H1 (cell line): ENCODE results near the gene EAPP. TPM values are rescaled to one million over a fixed set of nuclear protein-coding genes. Genes with fewer than 3 reads are reported as not detected.

Experiments
- ASH2L ChIP-seq: fragments of 200-600, 300-600 bp; sonication (generic); IDR thresholded peaks from one replicate; pipeline ENCODE4 v1.7.1; 2017; ENCODE audit warnings: low read length
- EGR1 ChIP-seq: IDR thresholded peaks from 2 replicates; pipeline ENCODE4 v1.6.1; 2011; ENCODE audit warnings: low read depth, low read length, borderline replicate concordance
- EZH2 ChIP-seq: fragments of 200-600 bp; sonication (generic); IDR thresholded peaks from 2 replicates; pipeline ENCODE4 v1.7.1; 2012; ENCODE audit warnings: low read depth, mild to moderate bottlenecking, moderate library complexity, low read length, inconsistent platforms; ENCODE audit not compliant: severe bottlenecking
- GTF2F1 ChIP-seq: IDR thresholded peaks from 2 replicates; pipeline ENCODE4 v1.6.1; 2012; ENCODE audit warnings: low read depth, low read length, improper control_type of control experiment, borderline replicate concordance
- HDAC2 ChIP-seq, 2 experiments: fragments of 300-600 bp in 1 of 2; sonication (generic) in 1 of 2; IDR thresholded peaks; 2 replicates each; pipeline ENCODE4 v1.6.1; 2011 to 2012; ENCODE audit warnings: low read depth in 2 of 2, low read length in 2 of 2, mild to moderate bottlenecking in 2 of 2, moderate library complexity in 2 of 2, borderline replicate concordance in 1 of 2, inconsistent platforms in 1 of 2
- KDM1A ChIP-seq: fragments of 200-600, 300-600 bp; sonication (generic); IDR thresholded peaks from 2 replicates; pipeline ENCODE4 v1.7.1; 2016; ENCODE audit warnings: mild to moderate bottlenecking, low read length, borderline replicate concordance
- NANOG ChIP-seq: IDR thresholded peaks from 2 replicates; pipeline ENCODE4 v1.6.1; 2011; ENCODE audit warnings: low read length, low read depth, mild to moderate bottlenecking, inconsistent platforms; ENCODE audit not compliant: insufficient read depth, poor library complexity, severe bottlenecking
- NRF1 ChIP-seq: IDR thresholded peaks from 2 replicates; pipeline ENCODE4 v1.6.1; 2011; ENCODE audit warnings: mild to moderate bottlenecking, low read depth, low read length, improper control_type of control experiment
- RBBP5 ChIP-seq: IDR thresholded peaks from 2 replicates; pipeline ENCODE4 v1.7.1; 2012; ENCODE audit warnings: low read depth, mild to moderate bottlenecking, inconsistent platforms, low read length, moderate library complexity, borderline replicate concordance
- SP2 ChIP-seq: IDR thresholded peaks from 2 replicates; pipeline ENCODE4 v1.6.1; 2012; ENCODE audit warnings: mild to moderate bottlenecking, low read length, inconsistent platforms
- SUZ12 ChIP-seq: fragments of 200-600 bp; sonication (generic); IDR thresholded peaks from 2 replicates; pipeline ENCODE4 v1.6.1; 2012; ENCODE audit warnings: mild to moderate bottlenecking, inconsistent platforms, low read length, moderate library complexity, mixed read lengths
- TAF7 ChIP-seq: optimal IDR thresholded peaks from 2 replicates; pipeline ENCODE3; 2011; ENCODE audit warnings: low read depth, mild to moderate bottlenecking, inconsistent platforms, low read length, moderate library complexity, borderline replicate concordance
- YY1 ChIP-seq: IDR thresholded peaks from 2 replicates; pipeline ENCODE4 v1.6.1; 2011; ENCODE audit warnings: low read depth, mild to moderate bottlenecking, low read length
- polyA plus RNA-seq, 7 experiments: library from polyadenylated mRNA; depleted of rRNA in 3 of 7; stranded (reverse) in 5 of 7; unstranded in 2 of 7; fragments of >200 nt in 5 of 7; fragments of 200-250 nt in 2 of 7; gene quantifications; 1 replicate in 5 of 7; 2 replicates in 1 of 7; 4 replicates in 1 of 7; pipeline versions ENCODE4 v1.2.1 to v1.2.3, GENCODE V29; 2011 to 2013; ENCODE audit warnings: missing spikeins in 2 of 7, mixed read lengths in 2 of 7
- total RNA-seq: library from RNA; stranded (reverse); fragmentation: NEBNext Ultra II Directional; extraction: Animal tissue kit (Norgen Biotek cat#: 25700); gene quantifications from 2 replicates; pipeline ENCODE4 v1.2.1, GENCODE V29; 2021
- TF ChIP-seq, protein P1 (sequence below): IDR thresholded peaks from 2 replicates; pipeline ENCODE4 v1.6.1; 2012; ENCODE audit warnings: inconsistent platforms

EAPP gene
- total and polyA plus RNA-seq, 2 of the 8 experiments (the other 6 are each of a cell fraction or from before 2014, with no cell fraction given), result 18.3 to 28.7 TPM

DNA sequence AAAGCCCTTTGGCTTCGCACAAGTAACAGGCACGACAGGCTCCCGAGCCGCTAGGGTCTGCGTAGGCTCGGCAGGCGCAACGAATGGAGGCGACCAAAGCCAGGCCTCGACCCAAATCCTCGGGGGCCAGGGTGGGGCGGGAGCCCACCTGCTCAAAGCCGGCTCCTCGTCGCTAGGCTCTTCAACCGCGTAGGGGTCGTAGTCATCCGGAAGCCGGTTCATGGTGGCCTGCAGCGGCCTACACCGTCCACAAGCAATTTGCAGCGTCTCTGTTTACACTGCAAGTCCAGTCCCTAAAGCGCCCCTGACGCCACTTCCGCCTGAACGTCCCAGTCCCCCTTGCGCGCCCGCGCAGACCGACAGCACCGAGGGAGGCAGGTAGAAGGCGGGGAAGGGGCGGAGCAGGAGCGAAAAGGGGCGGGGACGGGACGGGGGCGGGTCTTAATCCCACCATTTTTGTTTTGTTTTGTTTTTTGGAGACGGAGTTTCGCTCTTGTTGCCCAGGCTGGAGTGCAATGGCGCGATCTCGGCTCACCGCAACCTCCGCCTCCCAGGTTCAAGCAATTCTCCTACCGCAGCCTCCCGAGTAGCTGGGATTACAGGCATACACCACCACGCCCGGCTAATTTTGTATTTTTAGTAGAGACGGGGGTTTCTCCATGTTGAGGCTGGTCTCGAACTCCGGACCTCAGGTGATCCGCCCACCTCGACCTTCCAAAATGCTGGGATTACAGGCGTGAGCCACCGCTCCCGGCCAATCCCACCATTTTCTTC lies at the start of gene EAPP (continued):
- TF ChIP-seq GTF2F1, result peak; percentile 42; the same call in 1 of the 2 replicates
- TF ChIP-seq SUZ12, result no peak
- TF ChIP-seq RBBP5, result peak; percentile 43; the same call in 1 of the 2 replicates
- no peak for TF ChIP-seq NANOG
- peak; percentile 51; the same call in 1 of the 2 replicates for TF ChIP-seq KDM1A
- TF ChIP-seq NRF1, result peak; percentile 38; the same call in 1 of the 2 replicates
- TF ChIP-seq ASH2L, result peak; percentile 91
- peak; percentile 86 for TF ChIP-seq TAF7
- no peak for TF ChIP-seq HDAC2 (IDR thresholded peaks at IDR 0.05; ENCODE audit: borderline replicate concordance in 1 of 2, low read depth in 2 of 2, low read length in 2 of 2)
- TF ChIP-seq EZH2, result no peak
- TF ChIP-seq, protein P1, sequence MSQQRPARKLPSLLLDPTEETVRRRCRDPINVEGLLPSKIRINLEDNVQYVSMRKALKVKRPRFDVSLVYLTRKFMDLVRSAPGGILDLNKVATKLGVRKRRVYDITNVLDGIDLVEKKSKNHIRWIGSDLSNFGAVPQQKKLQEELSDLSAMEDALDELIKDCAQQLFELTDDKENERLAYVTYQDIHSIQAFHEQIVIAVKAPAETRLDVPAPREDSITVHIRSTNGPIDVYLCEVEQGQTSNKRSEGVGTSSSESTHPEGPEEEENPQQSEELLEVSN, result no peak
- no peak for TF ChIP-seq EGR1
- TF ChIP-seq YY1, result 0 out of 2 replicates have a peak, but pooled peaks have one; percentile 22
- TF ChIP-seq SP2, result no peak
